Measurements from ENCODE around the gene DYSF.
A peak's percentile ranks its signal among the peaks of the same experiment; 100 is the strongest.

DYSF gene

DNA sequence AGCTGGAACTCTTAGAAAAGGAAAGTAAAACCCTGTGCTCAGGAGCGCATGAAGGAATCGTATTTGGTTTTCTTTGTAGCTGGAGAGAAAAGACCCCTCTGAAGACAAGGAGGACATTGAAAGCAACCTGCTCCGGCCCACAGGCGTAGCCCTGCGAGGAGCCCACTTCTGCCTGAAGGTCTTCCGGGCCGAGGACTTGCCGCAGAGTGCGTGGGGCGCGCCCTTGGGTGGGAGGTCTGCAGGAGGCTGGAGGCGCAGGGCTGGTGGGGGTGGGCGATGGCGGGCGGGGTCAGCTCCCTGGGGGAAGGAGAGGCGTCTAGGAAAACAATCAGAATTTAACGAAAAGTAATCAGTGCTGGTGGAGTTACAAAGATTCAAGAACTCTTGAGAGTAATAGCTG lies 72.8 kb downstream of the DYSF start:
- TF ChIP-seq, protein P1, sequence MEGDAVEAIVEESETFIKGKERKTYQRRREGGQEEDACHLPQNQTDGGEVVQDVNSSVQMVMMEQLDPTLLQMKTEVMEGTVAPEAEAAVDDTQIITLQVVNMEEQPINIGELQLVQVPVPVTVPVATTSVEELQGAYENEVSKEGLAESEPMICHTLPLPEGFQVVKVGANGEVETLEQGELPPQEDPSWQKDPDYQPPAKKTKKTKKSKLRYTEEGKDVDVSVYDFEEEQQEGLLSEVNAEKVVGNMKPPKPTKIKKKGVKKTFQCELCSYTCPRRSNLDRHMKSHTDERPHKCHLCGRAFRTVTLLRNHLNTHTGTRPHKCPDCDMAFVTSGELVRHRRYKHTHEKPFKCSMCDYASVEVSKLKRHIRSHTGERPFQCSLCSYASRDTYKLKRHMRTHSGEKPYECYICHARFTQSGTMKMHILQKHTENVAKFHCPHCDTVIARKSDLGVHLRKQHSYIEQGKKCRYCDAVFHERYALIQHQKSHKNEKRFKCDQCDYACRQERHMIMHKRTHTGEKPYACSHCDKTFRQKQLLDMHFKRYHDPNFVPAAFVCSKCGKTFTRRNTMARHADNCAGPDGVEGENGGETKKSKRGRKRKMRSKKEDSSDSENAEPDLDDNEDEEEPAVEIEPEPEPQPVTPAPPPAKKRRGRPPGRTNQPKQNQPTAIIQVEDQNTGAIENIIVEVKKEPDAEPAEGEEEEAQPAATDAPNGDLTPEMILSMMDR (conservative IDR thresholded peaks at IDR 0.05): no peak
- no peak for TF ChIP-seq ZFX (IDR thresholded peaks at IDR 0.05)

GRCh38 chr2:71526975-71527374 lies 73.6 kb downstream of the DYSF start:
- no peak for TF ChIP-seq ZFX (IDR thresholded peaks at IDR 0.05)
- TF ChIP-seq, protein P1 (conservative IDR thresholded peaks at IDR 0.05): no peak
- no peak overlapping the region for H3K27ac ChIP-seq

More for the DNA sequence above, 72.8 kb downstream of the DYSF start:
- no peak overlapping the region for H3K27ac ChIP-seq

- TF ChIP-seq ZFX (IDR thresholded peaks at IDR 0.05): no peak
- TF ChIP-seq, protein P1 (conservative IDR thresholded peaks at IDR 0.05): no peak
- H3K27ac ChIP-seq: no peak overlapping the region
Measured at GRCh38 chr2:71528131-71528591, 74.8 kb downstream of the DYSF start.

DNA sequence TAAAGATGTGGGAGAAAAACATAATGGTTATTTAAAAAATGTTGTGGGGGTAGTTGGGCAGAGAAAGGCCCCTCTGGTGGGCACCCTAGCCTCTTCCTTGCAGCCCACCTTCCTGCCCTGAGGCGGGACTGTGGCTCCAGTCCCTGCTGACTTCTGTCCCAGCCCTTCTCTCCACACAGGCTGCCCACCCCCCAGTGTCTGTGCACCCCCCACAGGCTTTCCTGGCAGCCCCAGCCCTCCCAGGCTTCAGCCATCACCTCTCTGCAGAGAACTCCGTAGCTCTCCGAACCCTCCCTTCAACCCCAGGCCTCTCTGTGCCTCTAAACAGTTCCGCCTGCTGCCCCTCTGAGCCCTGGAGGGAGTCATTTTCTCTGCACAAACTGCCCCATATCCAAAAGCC lies 75.4 kb downstream of the DYSF start:
- TF ChIP-seq, protein P1 (conservative IDR thresholded peaks at IDR 0.05): no peak
- no peak for TF ChIP-seq ZFX (IDR thresholded peaks at IDR 0.05)
- H3K27ac ChIP-seq: no peak overlapping the region

- H3K27ac ChIP-seq: no peak overlapping the region
- TF ChIP-seq, protein P1 (conservative IDR thresholded peaks at IDR 0.05): no peak
- no peak for TF ChIP-seq ZFX (IDR thresholded peaks at IDR 0.05)
Measured at GRCh38 chr2:71530211-71530610, 76.8 kb downstream of the DYSF start.

DNA sequence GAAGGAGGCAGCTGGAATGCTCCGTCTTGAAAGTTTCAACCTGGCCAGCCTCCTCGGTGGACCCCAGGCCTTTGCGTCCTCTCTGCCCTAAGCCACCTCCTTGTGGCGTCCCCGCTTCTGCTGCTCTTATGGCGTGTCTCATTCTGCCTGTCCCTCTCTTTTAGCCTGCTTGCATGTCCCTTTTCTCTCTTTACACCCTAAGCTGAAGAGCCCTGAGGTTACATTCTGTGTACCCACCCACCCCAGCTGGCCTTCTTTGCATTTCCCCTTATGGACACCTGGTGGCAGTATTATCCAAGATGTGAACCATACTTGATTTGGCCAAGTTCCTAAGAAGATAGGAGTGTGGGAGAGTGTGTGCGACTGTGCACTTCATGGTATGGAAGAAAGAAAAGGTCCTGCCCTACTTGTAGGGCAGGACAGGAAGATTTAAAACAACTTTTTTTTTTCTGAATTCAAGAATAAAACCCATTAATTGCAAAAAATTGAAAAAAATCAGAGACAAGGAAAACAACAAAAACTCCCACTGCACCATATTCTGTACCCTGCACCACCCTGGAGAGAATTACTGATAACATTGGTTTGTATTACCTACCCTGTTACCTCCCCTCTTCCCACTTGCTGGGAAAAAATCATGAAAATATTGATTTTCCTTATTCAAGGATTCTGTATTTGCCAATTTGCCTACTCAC lies 77.4 kb downstream of the DYSF start:
- no peak overlapping the region for H3K27ac ChIP-seq
- TF ChIP-seq, protein P1 (conservative IDR thresholded peaks at IDR 0.05): peak; percentile 65
- TF ChIP-seq ZFX (IDR thresholded peaks at IDR 0.05): no peak

DNA sequence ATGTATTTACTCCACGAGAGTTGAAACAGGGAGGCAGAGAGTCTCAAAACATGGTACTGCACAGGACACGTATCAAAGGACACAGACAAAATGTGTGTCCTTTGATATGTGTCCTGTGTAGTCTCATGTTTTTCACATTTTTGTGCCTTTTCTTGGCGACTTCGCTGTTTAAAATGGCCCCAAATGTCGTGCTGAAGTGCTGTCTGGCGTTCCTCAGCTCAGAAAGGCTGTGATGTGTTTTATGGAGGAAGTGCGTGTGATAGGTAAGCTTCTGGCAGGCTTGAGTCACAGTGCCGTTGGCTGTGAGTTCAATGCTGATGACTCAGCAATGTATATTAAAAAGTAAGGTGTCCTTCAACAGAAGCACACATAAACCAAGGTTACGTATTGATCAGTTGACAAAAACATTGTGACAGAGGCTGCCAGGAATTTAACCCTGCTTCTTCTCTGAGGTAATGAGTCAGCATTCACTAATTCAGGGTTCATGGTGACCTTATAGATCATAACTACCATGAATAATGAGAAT lies 78.2 kb downstream of the DYSF start:
- H3K27ac ChIP-seq: no peak overlapping the region

More for the DNA sequence above, 78.2 kb downstream of the DYSF start:
- TF ChIP-seq, protein P1 (conservative IDR thresholded peaks at IDR 0.05): no peak
- TF ChIP-seq ZFX (IDR thresholded peaks at IDR 0.05): no peak

Measured in C4-2B (cell line).